SIG-M5 treated with dmso at 0.1 percent for 504 hours (cell line): ENCODE results near the gene SPSB1.

Source experiments
- DNase-seq: peaks from one replicate; lab custom pipeline; 2025; ENCODE audit not compliant: unreplicated experiment; lab: John Stamatoyannopoulos, UW

The SPSB1 gene

GRCh38 chr1:9317591-9318417 is 25.1 kb downstream of the SPSB1 start:
- DNase-seq: no peak

DNA sequence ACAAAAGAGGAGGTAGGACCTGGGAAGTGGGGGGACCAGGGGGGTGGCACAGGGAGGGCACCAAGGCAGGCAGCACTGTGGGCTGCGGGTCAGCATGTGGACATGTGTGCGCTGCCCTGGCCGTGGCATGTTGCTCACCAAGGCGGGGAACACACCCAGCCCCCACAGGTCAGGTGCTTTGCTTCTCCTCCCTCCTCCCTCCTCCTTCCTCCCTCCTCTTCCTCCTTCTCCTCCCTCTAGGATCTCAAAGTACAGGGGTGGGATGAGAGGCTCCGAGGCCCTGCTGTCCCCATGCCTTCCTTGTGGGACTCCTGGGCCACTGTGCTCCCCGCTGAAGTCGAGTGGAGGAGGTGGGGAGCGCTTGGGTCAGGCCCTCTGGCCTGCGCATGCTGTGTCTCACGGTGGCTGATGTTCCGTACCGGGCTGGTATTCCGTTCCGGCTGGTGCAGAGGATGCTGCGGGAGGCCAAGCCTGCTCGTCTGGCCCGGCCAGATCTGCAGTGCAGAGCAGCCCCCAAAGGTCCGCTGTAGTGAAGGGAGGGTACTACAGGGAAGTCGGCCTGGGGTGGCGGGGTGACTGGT is 26.6 kb downstream of the SPSB1 start:
- no peak for DNase-seq

DNA sequence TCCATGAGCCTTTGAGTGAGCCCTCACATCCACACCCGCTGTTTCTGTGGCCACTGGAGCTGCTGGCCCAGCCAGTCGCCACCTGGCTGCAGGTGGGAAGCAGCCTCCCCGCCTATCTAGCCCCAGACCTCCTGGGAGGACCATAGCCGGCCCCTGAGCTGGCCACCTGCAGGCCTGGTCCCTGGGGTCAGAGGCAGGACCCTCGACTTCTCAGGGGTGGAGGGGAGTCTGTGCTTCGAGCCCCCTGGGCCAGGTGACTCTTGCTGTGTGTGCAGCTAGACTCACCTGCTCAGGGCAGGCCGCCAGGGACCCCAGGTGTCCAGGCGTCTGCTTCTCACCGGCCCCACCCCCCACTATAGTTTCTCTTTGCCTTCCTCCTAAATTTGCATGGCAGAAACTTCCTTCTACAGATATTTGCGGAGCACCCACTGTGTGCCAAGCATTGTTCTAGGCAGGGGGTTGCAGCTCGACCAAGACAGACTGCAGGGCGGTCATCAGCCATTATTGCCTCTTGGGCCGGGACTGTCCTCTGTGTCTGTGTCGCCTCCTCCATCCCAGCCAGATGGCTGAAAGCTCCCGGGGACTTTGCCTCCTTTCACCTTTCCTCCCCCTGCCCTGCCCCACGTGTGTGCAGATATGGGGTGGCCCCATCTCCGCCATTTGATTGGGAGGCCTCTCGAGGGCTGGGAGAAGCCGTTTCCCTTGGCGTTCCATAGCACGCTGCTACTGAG is 27.3 kb downstream of the SPSB1 start:
- DNase-seq: no peak

DNA sequence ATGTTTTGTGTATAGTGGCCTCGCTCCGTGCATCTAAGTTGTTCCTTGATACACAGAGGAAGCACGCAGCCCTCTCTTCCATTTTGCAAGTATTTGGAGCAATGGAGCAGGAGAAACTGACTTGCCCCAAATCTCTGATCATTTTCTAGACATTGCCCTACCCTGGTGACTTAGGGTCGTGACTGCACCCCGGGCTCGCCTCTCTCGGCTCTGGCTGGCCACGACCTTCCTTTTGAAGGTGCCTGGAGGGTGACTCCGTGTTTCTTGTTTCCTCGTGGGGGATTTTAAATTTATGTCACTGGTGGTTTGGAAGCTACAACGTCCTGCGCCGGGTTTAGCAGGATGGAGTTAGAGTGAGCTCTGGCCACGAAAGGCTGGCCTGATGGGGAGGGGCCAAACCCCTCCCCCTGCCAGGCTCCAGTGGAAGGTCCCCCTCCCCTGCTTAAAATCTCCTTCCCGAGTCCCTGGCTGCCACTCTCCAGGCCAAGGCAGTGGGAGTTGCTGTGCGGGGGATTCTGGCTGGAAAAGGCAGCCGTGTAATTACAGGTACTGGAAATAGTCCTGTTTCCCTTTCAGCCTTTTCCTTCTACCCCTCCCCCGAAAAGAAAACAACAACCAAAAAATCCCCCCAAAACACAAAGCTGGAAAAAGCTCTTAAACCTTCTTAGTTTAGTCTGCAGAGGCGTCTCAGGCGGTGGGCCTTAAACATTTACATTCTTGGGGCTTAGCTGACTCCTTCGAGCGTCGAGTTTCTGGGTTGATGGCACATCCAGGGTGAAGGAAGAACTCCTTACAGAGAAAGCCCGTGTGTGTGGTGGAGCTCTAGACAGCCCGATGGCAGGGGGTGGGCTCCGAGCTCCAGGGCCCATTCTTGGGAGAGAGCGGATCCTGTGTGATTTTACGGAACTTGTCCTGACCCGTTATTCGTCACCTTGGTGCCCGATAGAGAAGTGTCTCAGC is 28.1 kb downstream of the SPSB1 start:
- no peak for DNase-seq

DNA sequence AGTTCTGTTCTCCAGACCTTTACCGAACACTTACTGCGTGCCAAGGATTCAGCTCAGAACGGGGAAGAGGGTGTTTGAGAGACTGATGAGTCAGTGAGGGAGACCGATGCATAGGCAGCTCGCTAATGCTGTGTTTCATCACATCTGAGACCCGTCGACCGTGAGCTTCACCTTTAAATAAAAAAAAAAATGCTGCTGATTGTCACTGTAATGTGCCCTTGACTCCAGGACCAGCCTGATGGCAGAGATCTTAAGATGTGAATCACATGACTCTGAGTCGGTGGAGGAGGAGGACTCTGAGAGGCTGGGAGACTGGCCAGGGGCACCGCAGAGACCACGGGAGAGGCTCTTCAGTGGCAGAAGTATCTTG is 28.8 kb downstream of the SPSB1 start:
- no peak for DNase-seq

GRCh38 chr1:9321986-9322660 is 29.4 kb downstream of the SPSB1 start:
- DNase-seq: no peak

DNA sequence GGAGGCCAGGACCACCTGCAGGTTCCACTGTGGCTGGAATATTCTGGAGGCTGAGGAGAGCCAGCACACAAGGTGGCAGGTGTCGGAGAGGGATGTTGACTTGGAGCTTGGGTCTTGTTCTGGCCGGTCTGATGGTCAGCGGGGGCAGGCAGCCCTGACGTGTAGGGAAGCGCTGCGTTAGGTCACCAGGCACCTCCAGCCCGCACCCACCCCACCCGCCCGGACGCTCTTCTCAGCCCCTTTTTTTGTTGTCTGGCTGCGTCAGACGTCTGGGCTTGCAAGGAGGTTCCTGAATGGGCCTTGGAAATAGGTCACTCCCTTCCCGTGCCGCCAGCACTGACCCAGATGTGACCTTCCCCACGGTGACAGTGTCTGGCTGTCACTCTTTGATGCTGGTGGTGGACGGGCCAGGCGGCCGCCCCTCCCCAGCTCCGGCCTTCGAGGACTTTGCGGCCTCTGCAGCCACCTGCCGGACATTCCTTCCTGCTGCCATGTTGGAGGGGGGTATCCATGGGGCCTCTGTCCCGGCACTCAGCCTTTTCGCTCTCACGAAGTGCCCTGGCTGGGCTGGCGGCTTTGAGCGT is 30.1 kb downstream of the SPSB1 start:
- no peak for DNase-seq

DNA sequence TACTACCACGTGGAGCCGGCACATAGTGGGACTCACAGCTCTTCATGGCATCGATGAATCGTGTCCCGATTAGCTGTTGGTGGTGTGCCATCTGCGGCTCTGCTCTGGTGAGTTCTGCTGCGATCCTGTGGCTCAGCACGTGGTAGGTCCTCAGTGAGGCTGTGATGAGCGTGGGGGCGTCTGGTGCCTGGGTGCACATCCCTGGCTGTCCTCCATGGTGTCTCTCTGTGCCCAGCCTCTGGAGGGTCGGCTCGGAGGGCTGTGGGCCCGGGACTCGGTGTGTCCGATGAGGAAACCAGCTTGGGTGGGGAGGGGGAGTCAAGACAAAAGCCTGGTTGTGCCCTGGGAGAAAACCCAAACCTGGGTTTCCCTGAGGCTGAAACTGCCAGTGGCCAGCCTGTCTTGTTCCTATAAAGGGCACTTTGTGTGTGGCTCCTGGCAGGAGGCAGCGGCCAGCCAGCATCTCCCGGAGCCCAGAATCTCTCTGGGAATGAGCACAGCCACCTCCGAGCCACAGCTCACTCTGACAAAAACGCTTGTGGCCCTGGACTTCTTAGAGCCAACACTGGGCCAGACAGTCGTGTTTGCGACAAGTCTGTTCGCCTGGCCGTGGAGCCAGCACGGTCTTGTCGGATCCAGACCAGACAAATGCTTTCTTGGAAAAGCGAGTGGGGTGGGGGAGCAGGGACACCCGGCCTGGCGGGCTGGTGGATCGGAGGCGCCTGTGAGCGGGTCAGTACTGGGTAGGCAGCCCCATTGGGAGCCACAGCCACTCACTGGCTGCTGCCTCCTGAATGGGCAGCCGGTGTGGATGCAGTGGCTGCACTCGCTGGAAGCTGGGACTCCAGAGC is 31.8 kb downstream of the SPSB1 start:
- no peak for DNase-seq

DNA sequence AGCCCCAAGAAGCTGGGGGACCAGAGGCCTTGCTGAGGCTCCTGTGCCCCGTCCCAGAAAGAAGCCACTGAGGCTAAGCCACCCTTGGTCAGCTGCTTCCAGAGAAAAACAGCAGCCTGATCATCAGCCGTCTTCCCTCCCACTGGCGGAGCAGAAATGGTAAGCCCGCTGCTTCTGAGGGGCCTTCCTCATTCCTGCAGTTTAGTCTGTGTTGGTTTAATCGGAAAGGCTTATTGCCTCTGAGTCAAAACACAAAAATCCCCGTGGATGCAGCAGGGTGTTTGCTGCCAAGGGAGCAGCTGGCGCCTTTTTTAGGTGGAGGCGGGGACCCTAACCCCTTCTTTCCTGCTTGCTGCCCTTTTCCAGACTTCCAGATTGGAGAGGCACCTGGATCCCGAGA is 33.9 kb downstream of the SPSB1 start:
- no peak for DNase-seq

DNA sequence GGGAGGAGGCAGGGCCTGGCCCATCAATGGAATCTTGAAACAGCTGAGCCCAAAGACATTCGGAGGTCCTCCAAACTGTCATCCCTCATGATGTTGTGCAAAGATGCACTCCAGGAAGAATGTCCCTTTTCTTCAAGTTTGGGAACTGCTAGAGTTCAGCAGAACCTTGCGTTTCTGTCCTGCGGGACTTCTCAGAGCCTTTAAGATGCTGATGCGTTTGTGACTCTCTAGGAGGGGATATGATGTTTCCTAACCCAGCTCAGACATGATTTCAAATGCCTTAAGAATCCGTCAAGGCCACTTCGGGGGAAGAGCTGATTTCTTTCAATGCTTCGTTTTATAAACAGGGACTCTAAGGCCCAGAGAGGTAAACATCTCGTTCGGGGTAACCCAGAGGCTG is 35.5 kb downstream of the SPSB1 start:
- DNase-seq: no peak

DNA sequence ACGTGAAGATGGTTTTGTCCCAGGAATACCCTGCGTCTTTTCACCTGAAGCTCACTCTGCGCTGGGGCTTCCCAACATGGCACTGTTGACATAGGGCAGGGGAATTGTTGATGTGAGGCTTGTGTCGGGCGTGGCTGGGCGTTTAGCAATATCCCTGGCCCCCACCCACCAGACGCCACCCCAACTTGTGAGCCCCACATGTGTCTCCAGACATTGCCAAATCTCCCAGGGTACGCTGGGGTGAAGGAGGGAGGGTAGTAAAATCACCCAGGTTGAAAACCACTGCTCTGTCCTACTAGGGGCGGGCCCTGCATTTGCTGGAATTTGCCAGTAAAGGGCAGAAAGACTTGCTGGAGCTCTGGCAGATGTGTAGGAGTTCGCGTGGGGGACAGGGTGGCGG is 36.0 kb downstream of the SPSB1 start:
- no peak for DNase-seq

GRCh38 chr1:9331016-9331415 is 38.3 kb downstream of the SPSB1 start:
- no peak for DNase-seq

- no peak for DNase-seq
These were observed 39.1 kb downstream of the SPSB1 start for GRCh38 chr1:9331558-9332346.

GRCh38 chr1:9332513-9333143 is 39.9 kb downstream of the SPSB1 start:
- no peak for DNase-seq

GRCh38 chr1:9338397-9339246 is 45.9 kb downstream of the SPSB1 start:
- no peak for DNase-seq

DNA sequence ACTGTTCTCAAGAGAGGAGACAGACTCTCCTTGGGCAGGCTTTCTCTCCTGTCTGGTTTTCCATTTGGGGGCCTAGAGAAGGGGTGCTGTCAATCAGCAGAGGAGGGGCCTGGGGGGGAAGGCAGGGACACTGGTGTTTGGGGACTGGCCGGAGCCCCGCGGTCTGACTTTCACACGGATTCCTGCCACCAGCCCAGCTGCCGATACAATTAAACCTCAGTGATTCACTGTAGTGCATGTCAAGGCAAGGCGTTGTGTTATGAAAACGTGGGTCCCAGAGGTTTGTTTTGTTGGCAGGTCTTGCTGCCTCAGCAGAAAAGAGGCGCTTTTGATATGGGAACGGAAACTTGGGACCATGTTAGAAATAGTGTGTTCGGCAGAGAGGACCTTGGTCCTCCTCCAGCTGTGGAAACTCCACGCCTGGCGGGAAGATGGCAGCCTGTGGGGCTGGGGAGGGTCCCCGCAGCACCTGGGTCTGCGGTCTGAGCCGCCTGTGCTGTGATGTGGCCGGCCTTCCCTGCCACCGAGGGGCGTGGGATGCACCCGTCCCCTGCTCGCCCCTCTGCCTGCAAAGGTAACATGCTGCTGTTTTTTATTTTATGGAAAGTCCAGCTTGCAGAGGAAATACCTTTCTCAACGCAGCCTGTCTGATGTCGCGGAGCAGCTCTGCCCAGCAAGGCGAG is 47.6 kb downstream of the SPSB1 start:
- no peak for DNase-seq

DNA sequence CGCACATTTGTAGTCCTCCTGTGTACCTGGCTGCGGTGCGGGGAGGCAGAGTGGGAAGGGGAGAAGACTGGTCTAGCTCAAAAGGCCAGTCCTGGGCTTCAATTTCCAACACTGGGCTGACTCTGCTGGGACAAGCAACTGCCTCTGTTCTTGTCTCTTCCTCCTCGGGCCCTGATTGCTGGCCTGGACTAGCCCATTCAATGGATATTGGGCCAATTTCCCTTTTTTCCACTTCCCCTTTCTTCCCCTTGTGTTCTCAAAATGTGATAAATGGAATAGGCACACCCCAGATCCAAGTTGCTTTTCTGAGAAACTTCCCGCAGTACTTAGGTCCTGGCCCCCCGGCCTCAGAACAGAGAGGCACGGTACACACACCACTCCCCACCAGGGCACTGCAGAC is 48.2 kb downstream of the SPSB1 start:
- DNase-seq: no peak
